Common myeloid progenitor, CD34-positive (primary cell): Measurements from ENCODE around the gene UBP1.
"Not testable (repeated sequence)": the region's sequence is repeated elsewhere in the genome, so short reads cannot be mapped to it uniquely, and the experiment has no call there.

ENCODE experiments used
- CTCF ChIA-PET: fragments of 350-600 bp; sonication (Branson Sonifier 250); formaldehyde crosslinking; loops from one replicate; lab custom pipeline; 2021; ENCODE audit warnings: antibody characterized with exemption; lab: Charles Lee
- POLR2A ChIA-PET: fragments of 350-600 bp; sonication (Branson Sonifier 250); formaldehyde crosslinking; loops from one replicate; lab custom pipeline; 2021; ENCODE audit warnings: antibody characterized with exemption; lab: Charles Lee
- DNase-seq, 3 donors: peaks; one replicate each; pipeline versions ENCODE4 v3.0.0 to v3.0.0-alpha.2; 2013
- H3K27ac ChIP-seq, 2 experiments: 1 replicate in 1 of 2; 2 replicates in 1 of 2; pipeline ENCODE4 v1.7.0; 2013; ENCODE audit warnings: inconsistent platforms in 2 of 2, low read length in 2 of 2, mild to moderate bottlenecking in 2 of 2, low read depth in 1 of 2, moderate library complexity in 1 of 2; ENCODE audit not compliant: severe bottlenecking in 2 of 2, insufficient read depth in 1 of 2, poor library complexity in 1 of 2
- H3K27me3 ChIP-seq, 5 experiments: replicated peaks in 2 of 5; 1 replicate in 3 of 5; 2 replicates in 2 of 5; pipeline versions ENCODE4 v1.6.1 to v1.7.0; 2013; ENCODE audit warnings: low read length in 4 of 5, mild to moderate bottlenecking in 2 of 5, moderate library complexity in 2 of 5, inconsistent platforms in 1 of 5; ENCODE audit not compliant: insufficient read depth in 5 of 5, control insufficient read depth in 4 of 5
- H3K36me3 ChIP-seq, 4 experiments: 1 replicate in 2 of 4; 2 replicates in 2 of 4; pipeline versions ENCODE4 v1.6.1 to v1.7.0; 2013; ENCODE audit warnings: low read length in 3 of 4, control low read depth in 1 of 4, mild to moderate bottlenecking in 1 of 4; ENCODE audit not compliant: control insufficient read depth in 4 of 4, insufficient read depth in 4 of 4
- H3K4me1 ChIP-seq, 4 experiments: 1 replicate in 3 of 4; 2 replicates in 1 of 4; pipeline versions ENCODE4 v1.6.1 to v1.7.1; 2013; ENCODE audit warnings: low read length in 3 of 4, mild to moderate bottlenecking in 3 of 4, control low read depth in 1 of 4, inconsistent platforms in 1 of 4, moderate library complexity in 1 of 4; ENCODE audit not compliant: control insufficient read depth in 4 of 4, insufficient read depth in 4 of 4; ENCODE audit errors: control extremely low read depth in 1 of 4
- H3K4me3 ChIP-seq, 7 experiments: 1 replicate in 4 of 7; 2 replicates in 3 of 7; pipeline versions ENCODE4 v1.5.1 to v1.7.0; 2013; ENCODE audit warnings: mild to moderate bottlenecking in 7 of 7, low read length in 6 of 7, moderate library complexity in 6 of 7, inconsistent platforms in 2 of 7, low read depth in 2 of 7, control low read depth in 1 of 7; ENCODE audit not compliant: insufficient read depth in 4 of 7, control insufficient read depth in 1 of 7; ENCODE audit errors: extremely low read depth in 1 of 7
- H3K9me3 ChIP-seq, 5 experiments: 1 replicate in 4 of 5; 2 replicates in 1 of 5; pipeline versions ENCODE4 v1.6.1 to v1.7.1; 2013; ENCODE audit warnings: low read length in 4 of 5, mild to moderate bottlenecking in 2 of 5, inconsistent platforms in 1 of 5, low read depth in 1 of 5, moderate library complexity in 1 of 5; ENCODE audit not compliant: control insufficient read depth in 4 of 5, insufficient read depth in 2 of 5; ENCODE audit errors: control extremely low read depth in 1 of 5
- WGBS: methylation state at CpG from one replicate; pipeline ENCODE4 v1.1.5; 2013; ENCODE audit not compliant: insufficient coverage; 5-methylcytosine and 5-hydroxymethylcytosine counted together

UBP1 gene

DNA sequence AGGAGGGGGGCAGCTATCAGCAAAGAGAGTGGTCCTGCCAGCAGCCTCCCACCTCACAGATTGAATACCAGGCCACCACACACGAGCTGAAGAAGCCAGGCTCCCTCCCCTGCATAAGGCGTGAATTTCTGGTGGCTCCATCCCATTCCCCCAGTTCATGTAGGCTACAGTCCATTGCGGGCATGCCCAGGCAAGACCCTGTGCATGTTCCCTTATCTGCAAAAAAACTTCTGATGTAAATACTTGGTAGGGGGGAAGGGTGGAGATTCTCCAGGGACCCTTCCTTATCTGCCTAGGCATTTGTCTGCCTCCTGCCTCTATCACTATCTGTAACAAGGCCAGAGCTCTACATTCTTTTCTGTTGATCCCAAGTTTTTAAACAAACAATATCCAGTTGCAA is 27.6 kb upstream of the UBP1 start:
- Histone ChIP-seq H3K27ac (no peak overlapping the region), H3K36me3 (no peaks in the 10 kb centered on the region), H3K27me3 (no peaks in the 10 kb centered on the region), H3K4me1 (no peaks in the 10 kb centered on the region), H3K4me3 (no peak overlapping the region), H3K9me3 (peaks cover 0 to 16% (median 4%) of the 10 kb centered on the region in 5 experiments)
- POLR2A ChIA-PET, result no interaction called here
- 100% methylated on average over 1 of the region's 3 CpGs for WGBS
- CTCF ChIA-PET, result interaction anchor here (0.6 to 0.9 kb wide), 2 partner anchors 28 to 80 kb away, joined by 3 read pairs; no protein-coding TSS in a partner anchor
- no peak for DNase-seq

GRCh38 chr3:33461097-33461496 is 20.9 kb upstream of the UBP1 start:
- no peak for DNase-seq
- Histone ChIP-seq H3K4me1 (no peaks in the 10 kb centered on the region), H3K27me3 (no peaks in the 10 kb centered on the region), H3K4me3 (no peak overlapping the region), H3K9me3 (peaks cover 2 to 31% (median 9%) of the 10 kb centered on the region in 5 experiments), H3K27ac (no peak overlapping the region), H3K36me3 (no peaks in the 10 kb centered on the region)
- POLR2A ChIA-PET, result interaction anchor here (0.6 kb wide), 1 partner anchor 147 kb away, joined by 3 read pairs; no protein-coding TSS in a partner anchor
- CTCF ChIA-PET, result no interaction called here
- 100% methylated on average over 2 of the region's 2 CpGs for WGBS

GRCh38 chr3:33459577-33459976 is 19.4 kb upstream of the UBP1 start:
- H3K27me3 ChIP-seq, H3K27ac ChIP-seq, POLR2A ChIA-PET, DNase-seq, H3K4me3 ChIP-seq, H3K36me3 ChIP-seq, CTCF ChIA-PET, H3K4me1 ChIP-seq: not testable (repeated sequence)
- no CpG with 5 or more reads among the region's 4 CpGs for WGBS
- peaks cover 0 to 25% (median 9%) of the 10 kb centered on the region in 5 experiments for H3K9me3 ChIP-seq

- DNase-seq, result no peak
- Histone ChIP-seq H3K4me1 (no peaks in the 10 kb centered on the region), H3K4me3 (no peak overlapping the region), H3K9me3 (peaks cover 0 to 25% (median 9%) of the 10 kb centered on the region in 5 experiments), H3K27ac (no peak overlapping the region), H3K36me3 (no peaks in the 10 kb centered on the region), H3K27me3 (no peaks in the 10 kb centered on the region)
- 100% methylated on average over 2 of the region's 3 CpGs for WGBS
- ChIA-PET CTCF (no interaction called here), POLR2A (no interaction called here)
Measured at GRCh38 chr3:33458446-33458845, 18.2 kb upstream of the UBP1 start.

GRCh38 chr3:33456756-33457155 is 16.6 kb upstream of the UBP1 start:
- Histone ChIP-seq H3K9me3 (peaks cover 0 to 25% (median 11%) of the 10 kb centered on the region in 5 experiments), H3K27ac (no peak overlapping the region), H3K27me3 (no peaks in the 10 kb centered on the region), H3K36me3 (no peaks in the 10 kb centered on the region), H3K4me3 (no peak overlapping the region), H3K4me1 (no peaks in the 10 kb centered on the region)
- CTCF ChIA-PET, result no interaction called here
- POLR2A ChIA-PET, result no interaction called here
- DNase-seq, result no peak
- WGBS, result 94% methylated on average over 2 of the region's 2 CpGs

DNA sequence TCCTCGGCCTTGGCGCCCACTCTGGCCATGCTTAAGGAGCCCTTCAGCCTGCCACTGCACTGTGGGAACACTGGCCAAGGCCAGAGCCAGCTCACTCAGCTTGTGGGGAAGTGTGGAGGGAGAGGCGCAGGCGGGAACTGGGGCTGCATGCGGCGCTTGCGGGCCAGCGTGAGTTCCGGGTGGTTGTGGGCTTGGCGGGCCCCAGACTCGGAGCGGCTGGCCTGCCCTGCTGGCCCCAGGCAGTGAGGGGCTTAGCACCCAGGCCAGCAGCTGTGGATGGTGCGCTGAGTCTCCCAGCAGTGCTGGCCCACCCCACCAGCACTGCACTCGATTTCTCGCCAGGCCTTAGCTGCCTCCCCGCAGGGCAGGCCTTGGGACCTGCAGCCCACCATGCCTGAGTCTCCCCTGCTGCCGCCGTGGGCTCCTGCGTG is 13.1 kb upstream of the UBP1 start:
- ChIA-PET CTCF (no interaction called here), POLR2A (no interaction called here)
- WGBS, result 100% methylated on average over 11 of the region's 19 CpGs
- Histone ChIP-seq H3K4me1 (no peaks in the 10 kb centered on the region), H3K4me3 (no peak overlapping the region), H3K36me3 (no peaks in the 10 kb centered on the region), H3K27ac (no peak overlapping the region), H3K27me3 (no peaks in the 10 kb centered on the region), H3K9me3 (peaks cover 0 to 11% (median 9%) of the 10 kb centered on the region in 5 experiments)
- DNase-seq, result no peak

GRCh38 chr3:33451994-33452393 is 11.8 kb upstream of the UBP1 start:
- H3K9me3 ChIP-seq, H3K4me1 ChIP-seq, DNase-seq, POLR2A ChIA-PET, H3K36me3 ChIP-seq, H3K27me3 ChIP-seq, H3K4me3 ChIP-seq, H3K27ac ChIP-seq, CTCF ChIA-PET: not testable (repeated sequence)
- WGBS, result 100% methylated on average over 1 of the region's 1 CpG
